GM10266 (cell line): ENCODE results near the gene RAB38.

Source experiments
- DNase-seq: peaks from one replicate; pipeline ENCODE4 v3.0.0; 2012; ENCODE audit errors: extremely low spot score
- CTCF ChIP-seq: IDR thresholded peaks from 2 replicates; pipeline ENCODE4 v1.5.1; 2012; ENCODE audit warnings: mild to moderate bottlenecking, low read depth; ENCODE audit not compliant: control insufficient read depth, insufficient read depth; ENCODE audit errors: missing control alignments

RAB38 gene

GRCh38 chr11:88174709-88175568 lies at the start of gene RAB38:
Gene RAB38, minus strand, starts transcription at chr11:88175443. Its CDS starts 59 bp downstream, at chr11:88175384.
- DNase-seq: peak; percentile 38
- no peak for TF ChIP-seq CTCF

GRCh38 chr11:88213406-88213805 lies 38.2 kb upstream of the RAB38 start:
- no peak for DNase-seq
- TF ChIP-seq CTCF: no peak

- DNase-seq: no peak
These were observed 37.1 kb upstream of the RAB38 start for GRCh38 chr11:88212300-88212699.

GRCh38 chr11:88208745-88209144 lies 33.5 kb upstream of the RAB38 start:
- no peak for TF ChIP-seq CTCF
- DNase-seq: no peak

More at GRCh38 chr11:88212300-88212699, 37.1 kb upstream of the RAB38 start:
- TF ChIP-seq CTCF: no peak

- no peak for DNase-seq
- no peak for TF ChIP-seq CTCF
These were observed 31.5 kb upstream of the RAB38 start for GRCh38 chr11:88206751-88207150.

DNA sequence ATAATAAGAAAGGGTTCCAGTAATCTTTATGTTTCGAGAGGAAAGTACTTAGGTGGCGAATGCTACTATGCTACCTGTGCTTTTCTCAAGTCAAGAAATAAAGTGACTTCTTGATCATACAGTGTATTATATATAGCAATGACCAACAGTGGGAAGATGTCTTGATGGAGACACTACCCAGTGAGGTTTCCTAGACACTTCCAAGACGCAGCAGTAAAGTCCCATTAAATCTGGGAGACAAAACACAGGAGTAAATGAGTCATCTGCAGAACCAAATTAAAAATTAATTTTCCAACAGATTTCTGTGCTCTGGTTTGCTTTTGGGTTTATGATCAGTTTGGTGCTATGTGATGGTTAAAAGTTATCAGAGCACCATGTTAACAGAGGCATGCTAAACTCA lies 29.1 kb upstream of the RAB38 start:
- no peak for TF ChIP-seq CTCF

GRCh38 chr11:88203604-88204003 lies 28.4 kb upstream of the RAB38 start:
- no peak for DNase-seq
- TF ChIP-seq CTCF: no peak

More for the DNA sequence above, 29.1 kb upstream of the RAB38 start:
- DNase-seq: no peak
